ENCODE measurements around the gene S1PR4. TPM values are rescaled to one million over a fixed set of nuclear protein-coding genes. Genes with fewer than 3 reads are reported as not detected.

Gene S1PR4
- total and polyA plus RNA-seq, 2 experiments from 2014 or later: 0.24 TPM; not detected in 1

DNA sequence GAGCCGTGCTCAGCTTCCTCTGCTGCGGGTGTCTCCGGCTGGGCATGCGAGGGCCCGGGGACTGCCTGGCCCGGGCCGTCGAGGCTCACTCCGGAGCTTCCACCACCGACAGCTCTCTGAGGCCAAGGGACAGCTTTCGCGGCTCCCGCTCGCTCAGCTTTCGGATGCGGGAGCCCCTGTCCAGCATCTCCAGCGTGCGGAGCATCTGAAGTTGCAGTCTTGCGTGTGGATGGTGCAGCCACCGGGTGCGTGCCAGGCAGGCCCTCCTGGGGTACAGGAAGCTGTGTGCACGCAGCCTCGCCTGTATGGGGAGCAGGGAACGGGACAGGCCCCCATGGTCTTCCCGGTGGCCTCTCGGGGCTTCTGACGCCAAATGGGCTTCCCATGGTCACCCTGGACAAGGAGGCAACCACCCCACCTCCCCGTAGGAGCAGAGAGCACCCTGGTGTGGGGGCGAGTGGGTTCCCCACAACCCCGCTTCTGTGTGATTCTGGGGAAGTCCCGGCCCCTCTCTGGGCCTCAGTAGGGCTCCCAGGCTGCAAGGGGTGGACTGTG is 1.2 kb downstream of the S1PR4 start:
- H3K27me3 ChIP-seq (ENCODE audit: insufficient read depth): no peaks in the 10 kb centered on the region
- H2AFZ ChIP-seq: no peak overlapping the region
- no peaks in the 10 kb centered on the region for H3K79me2 ChIP-seq (replicated peaks; ENCODE audit: insufficient read depth)
- DNase-seq (ENCODE audit: low spot score) (no peak), ATAC-seq (no peak; the same call in 2 of the 3 replicates)
- no peak overlapping the region for H3K27ac ChIP-seq (ENCODE audit: low read depth)
- H3K4me1 ChIP-seq (ENCODE audit: insufficient read depth): no peaks in the 10 kb centered on the region
- H3K4me3 ChIP-seq: no peak overlapping the region
- peaks cover 9% of the 10 kb centered on the region; the same call in 2 of the 3 replicates for H3K9me3 Mint-ChIP-seq
- H4K20me1 ChIP-seq (replicated peaks; ENCODE audit: insufficient read depth): no peaks in the 10 kb centered on the region
- H3K27ac Mint-ChIP-seq: no peak overlapping the region
- no peaks in the 10 kb centered on the region for H3F3A ChIP-seq (replicated peaks; ENCODE audit: low read depth)
- no peaks in the 10 kb centered on the region for H3K36me3 Mint-ChIP-seq (ENCODE audit: low read depth)
- H3K4me3 Mint-ChIP-seq: no peak overlapping the region
- H3K27me3 Mint-ChIP-seq (ENCODE audit: insufficient read depth, low read depth, poor library complexity): peaks cover 5% of the 10 kb centered on the region
- H3K9me2 ChIP-seq (ENCODE audit: insufficient read depth): no peaks in the 10 kb centered on the region
- TF ChIP-seq ZNF114 (CRISPR knock-in tag; IDR thresholded peaks at IDR 0.05) (no peak), ZNF462 (CRISPR knock-in tag; IDR thresholded peaks at IDR 0.05) (no peak), STAT1 (IDR thresholded peaks at IDR 0.05; ENCODE audit: unreplicated experiment) (no peak), JUNB (IDR thresholded peaks at IDR 0.05; ENCODE audit: unreplicated experiment) (no peak), CREB1 (CRISPR knock-in tag; IDR thresholded peaks at IDR 0.05; ENCODE audit: low read depth) (no peak), EZH2 (IDR thresholded peaks at IDR 0.05; ENCODE audit: low read depth, unreplicated experiment) (no peak), ZNF331 (CRISPR knock-in tag; IDR thresholded peaks at IDR 0.05; ENCODE audit: low read depth) (no peak), CTCF (conservative IDR thresholded peaks at IDR 0.05; ENCODE audit: low read depth in 2 of 2) (no peak), EZH2phosphoT487 (IDR thresholded peaks at IDR 0.05; ENCODE audit: unreplicated experiment) (no peak), NANOG (IDR thresholded peaks at IDR 0.05; ENCODE audit: borderline replicate concordance) (no peak)
- TF ChIP-seq, protein P1, sequence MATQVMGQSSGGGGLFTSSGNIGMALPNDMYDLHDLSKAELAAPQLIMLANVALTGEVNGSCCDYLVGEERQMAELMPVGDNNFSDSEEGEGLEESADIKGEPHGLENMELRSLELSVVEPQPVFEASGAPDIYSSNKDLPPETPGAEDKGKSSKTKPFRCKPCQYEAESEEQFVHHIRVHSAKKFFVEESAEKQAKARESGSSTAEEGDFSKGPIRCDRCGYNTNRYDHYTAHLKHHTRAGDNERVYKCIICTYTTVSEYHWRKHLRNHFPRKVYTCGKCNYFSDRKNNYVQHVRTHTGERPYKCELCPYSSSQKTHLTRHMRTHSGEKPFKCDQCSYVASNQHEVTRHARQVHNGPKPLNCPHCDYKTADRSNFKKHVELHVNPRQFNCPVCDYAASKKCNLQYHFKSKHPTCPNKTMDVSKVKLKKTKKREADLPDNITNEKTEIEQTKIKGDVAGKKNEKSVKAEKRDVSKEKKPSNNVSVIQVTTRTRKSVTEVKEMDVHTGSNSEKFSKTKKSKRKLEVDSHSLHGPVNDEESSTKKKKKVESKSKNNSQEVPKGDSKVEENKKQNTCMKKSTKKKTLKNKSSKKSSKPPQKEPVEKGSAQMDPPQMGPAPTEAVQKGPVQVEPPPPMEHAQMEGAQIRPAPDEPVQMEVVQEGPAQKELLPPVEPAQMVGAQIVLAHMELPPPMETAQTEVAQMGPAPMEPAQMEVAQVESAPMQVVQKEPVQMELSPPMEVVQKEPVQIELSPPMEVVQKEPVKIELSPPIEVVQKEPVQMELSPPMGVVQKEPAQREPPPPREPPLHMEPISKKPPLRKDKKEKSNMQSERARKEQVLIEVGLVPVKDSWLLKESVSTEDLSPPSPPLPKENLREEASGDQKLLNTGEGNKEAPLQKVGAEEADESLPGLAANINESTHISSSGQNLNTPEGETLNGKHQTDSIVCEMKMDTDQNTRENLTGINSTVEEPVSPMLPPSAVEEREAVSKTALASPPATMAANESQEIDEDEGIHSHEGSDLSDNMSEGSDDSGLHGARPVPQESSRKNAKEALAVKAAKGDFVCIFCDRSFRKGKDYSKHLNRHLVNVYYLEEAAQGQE (IDR thresholded peaks at IDR 0.05; ENCODE audit: unreplicated experiment): no peak
- TF ChIP-seq, protein P2, sequence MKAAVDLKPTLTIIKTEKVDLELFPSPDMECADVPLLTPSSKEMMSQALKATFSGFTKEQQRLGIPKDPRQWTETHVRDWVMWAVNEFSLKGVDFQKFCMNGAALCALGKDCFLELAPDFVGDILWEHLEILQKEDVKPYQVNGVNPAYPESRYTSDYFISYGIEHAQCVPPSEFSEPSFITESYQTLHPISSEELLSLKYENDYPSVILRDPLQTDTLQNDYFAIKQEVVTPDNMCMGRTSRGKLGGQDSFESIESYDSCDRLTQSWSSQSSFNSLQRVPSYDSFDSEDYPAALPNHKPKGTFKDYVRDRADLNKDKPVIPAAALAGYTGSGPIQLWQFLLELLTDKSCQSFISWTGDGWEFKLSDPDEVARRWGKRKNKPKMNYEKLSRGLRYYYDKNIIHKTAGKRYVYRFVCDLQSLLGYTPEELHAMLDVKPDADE (IDR thresholded peaks at IDR 0.05): no peak
- H3K4me1 Mint-ChIP-seq: no peaks in the 10 kb centered on the region
- no peak overlapping the region for H3K4me2 ChIP-seq
- H3K36me3 ChIP-seq (ENCODE audit: insufficient read depth): no peaks in the 10 kb centered on the region

Data from GM23338 (cell line).